Measurements from ENCODE around the gene SELENON. TPM values are rescaled to one million over a fixed set of nuclear protein-coding genes. Genes with fewer than 3 reads are reported as not detected.
A peak's percentile ranks its signal among the peaks of the same experiment; 100 is the strongest.

Gene SELENON
- total and polyA plus RNA-seq, 10 of the 15 experiments (the other 5 are each of a cell fraction or from before 2014, with no cell fraction given), result 0.07 to 5.1 (median 0.80) TPM

- TF ChIP-seq BHLHE40 (IDR thresholded peaks at IDR 0.05; ENCODE audit: borderline replicate concordance in 1 of 2, low read depth in 2 of 2, low read length in 1 of 2), result 0 out of 4 replicates have a peak, but pooled peaks of 1 of the 2 experiments have one; percentile 23
- TF ChIP-seq CTCF (IDR thresholded peaks at IDR 0.05 in 2 of 3, conservative IDR thresholded peaks at IDR 0.05 in 1 of 3; ENCODE audit: control insufficient read depth in 2 of 3, extremely low read depth in 1 of 3, insufficient read depth in 1 of 3, low read depth in 3 of 3, low read length in 3 of 3), result peak; percentile 71 to 82 (median 77)
- peak in 1 of 2 experiments; percentile 35; a peak in 2 of 4 replicates for TF ChIP-seq IKZF2 (IDR thresholded peaks at IDR 0.05)
- TF ChIP-seq SMC3 (IDR thresholded peaks at IDR 0.05; ENCODE audit: borderline replicate concordance, low read length), result peak; percentile 68
Measured at GRCh38 chr1:25796811-25797458, 3.1 kb upstream of the SELENON start (continued).

GRCh38 chr1:25797939-25798338 is 2.1 kb upstream of the SELENON start:
- no peak overlapping the region for H3K4me3 ChIP-seq
- DNase-seq (ENCODE audit: low read depth, low spot score) (no peak), ATAC-seq (peak; percentile 34; the same call in 2 of the 3 replicates), FAIRE-seq (peak; percentile 7)
- H4K20me1 ChIP-seq (ENCODE audit: control insufficient read depth, insufficient read depth), result no peaks in the 10 kb centered on the region
- no peak overlapping the region for H3K27ac ChIP-seq (ENCODE audit: control insufficient read depth, insufficient read depth)
- ChIA-PET SMC1A (ENCODE audit: uncharacterized antibody, unreplicated experiment) (interaction anchor here (0.6 to 2.4 kb wide), 4 partner anchors 12 to 189 kb away, joined by 3 to 13 read pairs (median 3); no protein-coding TSS in a partner anchor), RAD21 (ENCODE audit: unreplicated experiment) (interaction anchor here (0.6 to 1.8 kb wide), 3 partner anchors 12 to 440 kb away, joined by 3 to 8 read pairs (median 4); no protein-coding TSS in a partner anchor), POLR2A (no interaction called here), CTCF (interaction anchor here (0.7 to 8.4 kb wide), 8 partner anchors 13 to 317 kb away, joined by 3 to 63 read pairs (median 6); partner anchors contain the start of gene PAFAH2)
- no peak overlapping the region for H3K4me2 ChIP-seq (ENCODE audit: control insufficient read depth, insufficient read depth)
- H3K4me1 ChIP-seq (ENCODE audit: control insufficient read depth, insufficient read depth, low read length), result peaks cover 12% of the 10 kb centered on the region
- no peak overlapping the region for H3K9ac ChIP-seq (ENCODE audit: control insufficient read depth, insufficient read depth, low read length)
- no TSS peak for BruUV-seq (replicated peaks)
- H2AFZ ChIP-seq (ENCODE audit: control insufficient read depth, low read depth, low read length), result no peak overlapping the region
- intact Hi-C loops (cut with micrococcal nuclease; ENCODE audit: unreplicated experiment) (loop anchor here (2.0 to 5.0 kb wide), 2 partner anchors 187 to 296 kb away; no protein-coding TSS in a partner anchor), in situ Hi-C loops (cut with MboI) (loop anchor here (5.0 kb wide), 1 partner anchor 186 kb away; no protein-coding TSS in a partner anchor)
- H3K79me2 ChIP-seq (ENCODE audit: control insufficient read depth, insufficient read depth, low read length), result no peaks in the 10 kb centered on the region
- no peaks in the 10 kb centered on the region; a peak in 1 of 4 replicates for H3K27me3 ChIP-seq (replicated peaks in 1 of 2; ENCODE audit: control insufficient read depth in 2 of 2, insufficient read depth in 2 of 2, low read length in 1 of 2)
- 56% methylated on average over 8 of the region's 8 CpGs for WGBS (ENCODE audit: insufficient coverage, insufficient replicate concordance, low lambda C conversion rate, missing lambda C conversion rate)
- no peaks in the 10 kb centered on the region; the same call in 2 of the 3 replicates for H3K9me3 ChIP-seq (replicated peaks; ENCODE audit: control insufficient read depth, insufficient read depth, low read length)
- no peaks in the 10 kb centered on the region for H3K36me3 ChIP-seq (ENCODE audit: control insufficient read depth in 2 of 2, insufficient read depth in 2 of 2, low read length in 1 of 2)
- TF ChIP-seq KAT2A (conservative IDR thresholded peaks at IDR 0.05; ENCODE audit: control insufficient read depth, low read depth, low read length) (no peak), IRF3 (IDR thresholded peaks at IDR 0.05) (no peak), E2F4 (IDR thresholded peaks at IDR 0.05; ENCODE audit: low read depth, low read length) (no peak), CTCF (IDR thresholded peaks at IDR 0.05 in 2 of 3, conservative IDR thresholded peaks at IDR 0.05 in 1 of 3; ENCODE audit: control insufficient read depth in 2 of 3, extremely low read depth in 1 of 3, insufficient read depth in 1 of 3, low read depth in 3 of 3, low read length in 3 of 3) (peak; percentile 29 to 60 (median 53)), SMC3 (IDR thresholded peaks at IDR 0.05; ENCODE audit: borderline replicate concordance, low read length) (peak; percentile 24; the same call in 1 of the 2 replicates)

Data from GM12878 (cell line).